Body of pancreas (tissue), 4 donors: Measurements from ENCODE around the gene ACSL4.

Experiments
- POLR2A ChIP-seq, 3 donors: fragments of 450-650 bp; IDR thresholded peaks; one replicate each; pipeline ENCODE4 v1.6.1; 2016; ENCODE audit warnings: antibody characterized with exemption in 3 of 3, mild to moderate bottlenecking in 2 of 3
- TF ChIP-seq, protein P1 (sequence below), 7 experiments: fragments of 450-650 bp in 4 of 7; fragments of 200-600 bp in 3 of 7; sonication (generic) in 3 of 7; IDR thresholded peaks; one replicate each; pipeline ENCODE4 v1.5.1; 2016 to 2019; ENCODE audit warnings: antibody characterized with exemption in 7 of 7

DNA sequence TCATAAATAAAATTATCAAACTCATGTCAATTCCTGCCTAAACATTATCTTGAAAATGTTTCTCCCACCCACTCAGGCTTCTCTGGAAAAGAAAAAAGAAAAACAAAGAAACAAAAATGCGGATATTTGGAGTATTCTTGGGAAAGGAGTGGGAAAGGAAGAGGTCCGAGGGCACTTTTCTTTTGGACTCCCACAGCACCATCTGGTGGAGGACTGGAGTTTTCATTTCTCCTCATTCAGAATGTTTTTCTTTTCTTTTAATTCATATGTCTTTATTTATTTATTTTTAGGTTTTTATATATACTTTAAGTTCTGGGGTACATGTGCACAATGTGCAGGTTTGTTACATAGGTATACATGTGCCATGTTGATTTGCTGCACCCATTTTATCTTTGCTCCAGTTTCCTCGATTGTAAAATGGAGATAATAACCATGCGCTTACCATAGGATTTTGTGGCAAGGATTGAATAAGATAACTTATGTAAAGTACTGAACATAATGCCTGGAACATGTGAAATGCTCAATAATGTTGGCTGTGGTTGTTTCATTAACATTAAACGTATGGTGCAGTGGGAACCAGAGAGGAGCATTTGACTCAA, 100.1 kb downstream of the ACSL4 start:
- TF ChIP-seq, protein P1, sequence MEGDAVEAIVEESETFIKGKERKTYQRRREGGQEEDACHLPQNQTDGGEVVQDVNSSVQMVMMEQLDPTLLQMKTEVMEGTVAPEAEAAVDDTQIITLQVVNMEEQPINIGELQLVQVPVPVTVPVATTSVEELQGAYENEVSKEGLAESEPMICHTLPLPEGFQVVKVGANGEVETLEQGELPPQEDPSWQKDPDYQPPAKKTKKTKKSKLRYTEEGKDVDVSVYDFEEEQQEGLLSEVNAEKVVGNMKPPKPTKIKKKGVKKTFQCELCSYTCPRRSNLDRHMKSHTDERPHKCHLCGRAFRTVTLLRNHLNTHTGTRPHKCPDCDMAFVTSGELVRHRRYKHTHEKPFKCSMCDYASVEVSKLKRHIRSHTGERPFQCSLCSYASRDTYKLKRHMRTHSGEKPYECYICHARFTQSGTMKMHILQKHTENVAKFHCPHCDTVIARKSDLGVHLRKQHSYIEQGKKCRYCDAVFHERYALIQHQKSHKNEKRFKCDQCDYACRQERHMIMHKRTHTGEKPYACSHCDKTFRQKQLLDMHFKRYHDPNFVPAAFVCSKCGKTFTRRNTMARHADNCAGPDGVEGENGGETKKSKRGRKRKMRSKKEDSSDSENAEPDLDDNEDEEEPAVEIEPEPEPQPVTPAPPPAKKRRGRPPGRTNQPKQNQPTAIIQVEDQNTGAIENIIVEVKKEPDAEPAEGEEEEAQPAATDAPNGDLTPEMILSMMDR (IDR thresholded peaks at IDR 0.05): peak; percentile 8 to 51 (median 41)
- no peak for TF ChIP-seq POLR2A (IDR thresholded peaks at IDR 0.05)
